Hematopoietic multipotent progenitor cell treated with erythropoietin and hydrocortisone succinate and interleukin-3 and kit ligand, for 17 days (in vitro differentiated cells): ENCODE measurements around the gene GGT7.
A peak's percentile ranks its signal among the peaks of the same experiment; 100 is the strongest.
"Not testable (repeated sequence)": the region's sequence is repeated elsewhere in the genome, so short reads cannot be mapped to it uniquely, and the experiment has no call there.

Source experiments
- DNase-seq: peaks from one replicate; pipeline ENCODE4 v3.0.0-alpha.2; 2015; ENCODE audit warnings: low spot score

GGT7 gene, protein sequence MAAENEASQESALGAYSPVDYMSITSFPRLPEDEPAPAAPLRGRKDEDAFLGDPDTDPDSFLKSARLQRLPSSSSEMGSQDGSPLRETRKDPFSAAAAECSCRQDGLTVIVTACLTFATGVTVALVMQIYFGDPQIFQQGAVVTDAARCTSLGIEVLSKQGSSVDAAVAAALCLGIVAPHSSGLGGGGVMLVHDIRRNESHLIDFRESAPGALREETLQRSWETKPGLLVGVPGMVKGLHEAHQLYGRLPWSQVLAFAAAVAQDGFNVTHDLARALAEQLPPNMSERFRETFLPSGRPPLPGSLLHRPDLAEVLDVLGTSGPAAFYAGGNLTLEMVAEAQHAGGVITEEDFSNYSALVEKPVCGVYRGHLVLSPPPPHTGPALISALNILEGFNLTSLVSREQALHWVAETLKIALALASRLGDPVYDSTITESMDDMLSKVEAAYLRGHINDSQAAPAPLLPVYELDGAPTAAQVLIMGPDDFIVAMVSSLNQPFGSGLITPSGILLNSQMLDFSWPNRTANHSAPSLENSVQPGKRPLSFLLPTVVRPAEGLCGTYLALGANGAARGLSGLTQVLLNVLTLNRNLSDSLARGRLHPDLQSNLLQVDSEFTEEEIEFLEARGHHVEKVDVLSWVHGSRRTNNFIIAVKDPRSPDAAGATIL

DNA sequence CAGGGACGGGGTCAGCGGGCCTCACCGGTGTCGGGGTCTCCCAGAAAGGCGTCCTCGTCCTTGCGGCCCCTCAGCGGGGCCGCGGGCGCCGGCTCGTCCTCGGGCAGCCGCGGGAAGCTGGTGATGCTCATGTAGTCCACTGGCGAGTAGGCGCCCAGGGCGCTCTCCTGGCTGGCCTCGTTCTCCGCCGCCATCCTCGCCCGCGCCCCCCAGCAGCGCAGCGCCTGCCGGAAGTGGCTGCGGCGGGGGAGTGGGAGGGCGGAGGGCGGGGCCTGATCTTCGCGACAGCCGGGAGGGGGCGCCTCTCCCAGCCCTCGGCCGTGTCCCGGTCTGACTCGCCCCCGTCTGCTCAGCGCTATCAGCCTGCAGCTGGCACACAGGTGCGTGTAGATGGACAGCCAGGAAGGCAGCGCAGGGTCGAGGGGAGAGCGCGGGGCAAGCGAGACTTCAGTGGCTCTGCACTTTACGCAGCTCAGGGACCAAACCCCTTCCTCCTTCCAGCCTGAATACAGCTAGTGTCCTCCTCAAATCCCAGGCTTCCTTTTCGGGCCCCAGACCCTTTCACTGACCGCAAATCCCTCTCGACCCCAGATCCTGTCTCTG, at the start of gene GGT7:
GGT7 (minus strand) TSS at position 235 of the 603 bp plus-strand sequence; CDS start at position 194, 41 bp downstream.
- peak; percentile 74 for DNase-seq

DNA sequence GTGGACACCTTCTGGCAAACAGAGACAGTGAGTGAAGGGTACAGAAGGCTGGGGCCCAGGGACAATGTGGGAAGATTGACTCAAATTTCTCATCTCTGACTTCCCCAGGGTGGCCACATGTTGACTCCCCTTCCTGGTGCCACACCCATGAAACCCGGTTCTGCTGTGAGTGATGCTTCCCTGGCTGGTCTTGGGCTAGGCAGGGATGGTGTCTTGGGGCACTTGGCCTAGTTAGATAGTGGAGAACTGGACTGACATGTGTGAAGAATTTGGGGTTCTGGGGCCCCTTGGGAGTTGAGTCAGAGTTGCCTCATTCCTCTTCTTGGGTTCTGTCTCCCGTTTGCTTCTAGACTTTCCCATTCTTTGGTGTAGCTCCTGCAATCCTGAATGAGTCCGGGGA, 48.8 kb upstream of the GGT7 start:
- DNase-seq, result no peak

DNA sequence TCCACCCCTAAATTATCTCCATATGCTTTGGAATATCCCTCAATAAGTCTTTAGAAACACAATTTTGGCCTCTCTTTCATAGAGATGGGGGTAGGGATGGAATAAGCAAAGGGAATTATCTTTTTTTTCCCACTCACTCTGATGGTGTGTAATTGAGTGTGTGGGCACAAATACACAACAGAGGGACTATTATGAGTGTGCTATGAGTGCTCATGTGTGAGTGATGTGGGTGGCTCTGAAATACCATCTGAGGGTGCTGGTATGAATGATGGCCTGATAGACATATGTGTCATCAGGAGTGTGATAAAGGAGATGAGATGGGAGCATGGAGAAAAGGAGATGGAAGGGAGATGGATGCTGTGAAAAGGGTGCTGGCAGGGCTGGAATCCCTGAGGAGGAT, 47.4 kb upstream of the GGT7 start:
- no peak for DNase-seq

DNA sequence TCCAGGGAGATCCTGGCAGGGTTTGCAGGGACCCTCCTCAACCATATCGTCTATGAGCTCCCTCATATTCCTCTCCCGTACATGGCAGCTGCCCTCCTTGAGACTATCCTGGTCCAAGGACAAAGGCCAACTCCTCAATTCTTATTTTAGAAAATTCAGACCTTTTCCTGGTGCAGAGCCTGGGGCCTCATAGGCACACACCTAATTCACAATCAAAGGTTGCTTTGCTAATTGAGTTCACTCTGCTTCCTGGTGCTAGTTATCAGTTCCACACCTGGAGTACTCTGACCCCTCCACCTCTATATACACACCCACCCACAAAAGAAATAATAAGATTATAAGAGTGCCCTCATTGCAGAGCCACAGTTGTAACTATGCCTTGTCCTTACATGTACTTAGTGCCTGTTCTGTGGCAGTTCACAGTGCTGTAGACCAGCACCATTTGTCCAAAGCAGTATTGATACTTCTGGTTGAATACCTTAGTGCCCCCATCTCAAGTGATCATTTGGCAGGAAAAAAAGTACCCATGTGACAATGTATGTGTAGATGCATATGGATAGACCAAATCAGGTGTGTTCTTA, 44.2 kb upstream of the GGT7 start:
- no peak for DNase-seq

DNA sequence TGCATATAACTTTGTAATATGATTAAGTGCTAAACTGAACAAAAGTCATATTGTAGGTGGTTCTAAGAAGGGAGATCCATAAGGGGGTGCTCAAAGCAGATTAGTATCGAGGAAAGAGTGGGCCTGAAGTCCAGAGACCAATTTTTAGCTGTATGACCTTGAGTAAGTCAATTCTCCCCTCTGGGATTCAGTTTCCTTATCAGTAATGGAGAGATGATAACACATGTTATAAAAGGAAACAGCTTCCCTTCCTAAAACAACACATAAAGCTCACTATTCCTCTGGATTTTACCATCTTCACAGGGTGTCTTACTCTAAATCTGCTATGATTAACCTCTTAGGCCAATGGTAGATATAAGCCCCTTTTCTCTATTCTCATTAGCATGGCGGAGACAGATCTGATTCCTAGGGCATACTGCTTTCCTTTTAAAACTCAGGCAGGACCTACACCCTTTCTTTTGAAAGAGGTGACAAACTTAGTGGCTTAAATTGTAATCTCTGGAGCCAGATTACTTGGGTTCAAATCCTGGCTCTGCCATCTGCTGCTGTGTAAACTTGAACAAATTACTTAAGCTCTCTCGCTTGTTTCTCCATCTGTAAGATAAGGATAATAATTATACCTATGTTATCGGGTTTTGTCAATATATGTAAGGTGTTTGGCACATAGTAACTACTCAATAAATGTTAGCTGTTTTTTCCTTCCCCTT, 43.2 kb upstream of the GGT7 start:
- DNase-seq, result no peak

DNA sequence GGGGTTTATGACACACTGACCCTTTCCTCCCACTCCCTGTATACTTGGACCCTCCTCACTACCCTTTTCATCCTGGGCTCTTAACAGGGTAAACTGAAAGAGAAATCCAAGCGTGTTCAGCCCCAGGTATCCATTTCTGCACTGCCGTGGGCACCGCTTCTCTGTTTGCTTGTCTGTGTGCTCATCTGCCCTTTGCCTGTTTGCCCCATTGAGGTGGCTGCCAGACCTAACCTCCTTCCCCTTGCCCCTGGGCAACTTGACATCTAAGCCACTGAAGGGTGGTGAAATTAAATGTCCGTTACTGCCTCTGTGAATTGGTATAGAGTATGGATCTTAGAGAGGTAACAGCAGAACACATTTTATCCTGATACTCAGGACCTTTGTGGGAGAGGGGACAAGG, 42.5 kb upstream of the GGT7 start:
- DNase-seq, result no peak

DNA sequence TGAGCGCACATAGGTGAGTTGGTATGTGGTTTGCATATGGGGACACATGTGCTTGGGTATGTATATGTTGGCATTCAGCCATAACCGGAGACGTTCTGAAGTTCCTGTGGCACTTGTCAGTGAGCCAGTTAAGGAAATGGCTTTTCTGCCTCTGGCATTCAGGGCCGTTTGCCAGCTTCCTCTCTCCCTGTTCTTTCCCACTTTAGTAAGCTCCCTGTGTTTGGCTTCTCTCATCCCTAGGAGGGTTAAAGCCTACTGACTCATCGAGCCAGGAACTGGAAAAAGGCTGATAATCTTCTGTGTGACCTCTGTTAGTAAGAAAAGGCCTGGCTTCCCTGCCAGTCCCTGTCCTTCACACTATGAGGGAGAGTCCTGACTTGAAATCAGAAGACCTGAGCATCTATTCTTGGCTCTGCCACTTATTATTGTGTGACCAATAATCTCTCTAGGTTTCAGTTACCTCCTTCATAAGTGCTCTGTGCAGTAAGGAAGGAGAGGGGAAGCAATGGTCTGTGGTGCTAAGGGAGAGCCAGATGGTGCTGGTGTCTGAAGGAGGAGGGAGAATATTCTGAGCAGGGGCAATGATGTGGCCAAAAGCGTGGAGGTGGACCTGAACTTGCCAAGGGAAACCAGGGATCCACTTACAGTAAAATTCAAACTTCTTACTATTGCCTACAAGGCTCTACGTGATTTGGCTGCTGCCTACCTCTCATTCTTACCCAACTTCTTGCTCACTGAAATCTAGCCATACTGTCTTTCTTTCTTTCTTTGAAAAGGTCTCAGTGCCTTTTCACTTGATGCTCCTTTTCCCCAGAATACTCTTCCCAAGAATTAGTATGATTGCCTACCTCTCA, 35.2 kb upstream of the GGT7 start:
- DNase-seq, result no peak

DNA sequence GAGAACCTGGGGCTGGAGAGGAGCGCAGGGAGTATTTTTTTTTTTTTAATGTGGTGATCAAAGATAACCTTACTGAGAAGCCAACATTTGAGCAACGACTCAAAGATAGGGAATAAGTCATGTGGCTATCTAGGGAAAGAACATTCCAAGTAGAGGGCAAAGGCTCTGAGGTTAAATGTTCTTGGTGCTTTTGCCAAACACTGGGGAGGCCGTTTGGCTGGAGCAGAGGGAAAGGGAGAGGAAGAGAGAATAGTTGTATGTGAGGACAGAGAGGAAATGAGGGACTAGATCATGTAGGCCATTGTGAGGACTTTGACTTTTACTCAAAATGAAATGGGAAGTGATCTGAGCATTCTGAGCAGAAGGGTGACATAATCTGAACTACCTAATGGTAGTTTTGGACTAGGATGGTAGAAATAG, 31.6 kb upstream of the GGT7 start:
- DNase-seq, result no peak

DNA sequence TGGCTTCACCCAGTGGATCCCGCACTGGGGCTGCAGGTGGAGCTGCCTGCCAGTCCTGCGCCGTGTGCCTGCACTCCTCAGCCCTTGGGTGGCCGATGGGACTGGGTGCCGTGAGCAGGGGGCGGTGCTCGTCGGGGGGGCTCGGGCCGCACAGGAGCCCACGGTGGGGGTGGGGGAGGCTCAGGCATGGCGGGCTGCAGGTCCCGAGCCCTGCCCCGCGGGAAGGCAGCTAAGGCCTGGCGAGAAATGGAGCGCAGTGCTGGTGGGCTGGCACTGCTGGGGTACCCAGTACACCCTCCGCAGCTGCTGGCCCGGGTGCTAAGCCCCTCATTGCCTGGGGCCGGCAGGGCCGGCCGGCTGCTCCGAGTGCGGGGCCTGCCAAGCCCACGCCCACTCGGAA, 26.1 kb upstream of the GGT7 start:
- DNase-seq, result not testable (repeated sequence)

DNA sequence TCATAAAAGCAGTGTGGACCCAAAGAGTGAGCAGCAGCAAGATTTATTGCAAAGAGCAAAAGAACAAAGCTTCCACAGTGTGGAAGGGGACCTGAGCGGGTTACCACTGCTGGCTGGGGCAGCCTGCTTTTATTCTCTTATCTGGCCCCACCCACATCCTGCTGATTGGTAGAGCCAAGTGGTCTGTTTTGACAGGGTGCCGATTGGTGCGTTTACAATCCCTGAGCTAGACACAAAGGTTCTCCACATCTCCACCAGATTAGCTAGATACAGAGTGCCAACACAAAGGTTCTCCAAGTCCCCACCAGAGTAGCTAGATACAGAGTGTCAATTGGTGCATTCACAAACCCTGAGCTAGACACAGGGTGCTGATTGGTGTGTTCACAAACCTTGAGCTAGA, 25.5 kb upstream of the GGT7 start:
- not testable (repeated sequence) for DNase-seq

DNA sequence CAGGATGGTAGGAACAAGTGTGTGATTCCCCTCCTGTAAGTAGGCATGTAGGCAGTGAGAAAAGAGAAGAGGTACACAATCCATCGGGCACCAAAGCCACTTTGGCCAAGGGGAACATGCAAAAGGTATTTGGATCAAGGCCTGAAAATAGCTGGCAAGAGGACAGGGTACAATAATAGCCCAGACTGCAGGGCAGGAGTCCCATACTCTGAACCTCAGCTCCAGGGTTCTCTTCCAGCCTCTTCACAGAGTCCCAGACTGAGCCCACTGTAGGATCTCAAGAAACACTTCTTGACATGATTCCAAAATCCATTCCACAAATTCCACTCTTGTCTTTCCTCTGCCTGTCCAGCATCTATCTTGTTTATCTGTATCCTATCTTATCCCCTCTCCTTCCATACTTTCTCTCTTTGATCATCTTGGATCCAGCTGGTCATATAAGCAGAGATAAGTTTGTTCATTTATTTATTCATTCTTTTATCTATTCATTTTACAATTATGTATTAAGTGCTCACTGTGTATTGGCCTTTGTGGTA, 23.5 kb upstream of the GGT7 start:
- DNase-seq, result no peak

DNA sequence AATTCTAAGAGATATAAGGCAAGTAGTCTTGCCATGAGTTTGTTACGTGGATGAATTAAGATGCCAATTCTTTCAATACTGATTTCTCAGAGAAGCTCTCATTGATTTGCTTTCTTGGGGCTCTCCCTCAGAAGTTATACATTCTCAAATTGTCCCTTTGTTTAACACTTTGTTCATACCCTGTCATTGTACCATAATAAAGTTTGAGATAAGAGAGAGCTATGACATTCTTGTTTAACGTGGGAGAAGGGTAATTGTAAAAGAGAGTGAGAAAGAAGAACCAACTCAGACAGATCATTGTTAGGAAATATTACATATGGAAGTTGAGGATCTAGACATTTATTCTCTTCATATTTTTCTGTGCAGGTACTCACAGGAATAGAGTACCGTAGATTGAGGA, 22.8 kb upstream of the GGT7 start:
- DNase-seq, result no peak

DNA sequence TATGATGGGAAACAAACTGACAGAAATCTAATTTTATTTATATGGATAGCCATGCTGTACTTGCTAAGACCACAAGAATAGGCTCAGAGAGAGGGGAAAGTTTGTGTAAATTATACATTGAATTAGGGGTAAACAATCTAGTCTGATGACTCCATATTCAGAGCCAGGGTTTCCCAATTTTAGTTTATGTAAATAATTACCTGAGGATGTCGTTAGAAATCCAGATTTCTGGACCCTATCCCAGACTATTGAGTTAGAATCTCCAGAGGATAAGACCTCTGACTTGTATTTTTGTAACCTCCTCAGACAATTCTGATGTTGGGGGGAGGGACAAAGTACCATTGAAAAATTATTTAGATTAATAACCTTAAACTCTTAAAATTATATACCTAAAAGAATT, 22.1 kb upstream of the GGT7 start:
- no peak for DNase-seq

DNA sequence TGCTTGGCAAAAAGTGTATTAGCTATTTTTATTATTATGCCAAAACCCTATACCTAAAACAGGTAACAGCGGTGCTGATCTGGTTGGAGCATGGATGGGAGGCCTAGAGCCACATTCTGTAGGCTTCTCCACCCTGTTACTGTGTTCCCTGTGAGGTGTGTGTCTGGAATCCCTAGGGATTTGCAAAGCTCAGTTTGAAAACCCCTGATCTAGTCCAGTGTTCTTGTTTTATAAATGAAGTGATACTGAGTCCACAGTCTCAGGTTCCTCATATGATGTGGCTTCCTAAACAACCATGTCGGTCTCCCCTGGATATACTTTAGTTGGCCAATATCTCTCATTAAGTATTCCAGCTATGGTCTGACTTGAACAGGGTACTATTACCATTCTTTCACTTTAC, 20.0 kb upstream of the GGT7 start:
- no peak for DNase-seq

DNA sequence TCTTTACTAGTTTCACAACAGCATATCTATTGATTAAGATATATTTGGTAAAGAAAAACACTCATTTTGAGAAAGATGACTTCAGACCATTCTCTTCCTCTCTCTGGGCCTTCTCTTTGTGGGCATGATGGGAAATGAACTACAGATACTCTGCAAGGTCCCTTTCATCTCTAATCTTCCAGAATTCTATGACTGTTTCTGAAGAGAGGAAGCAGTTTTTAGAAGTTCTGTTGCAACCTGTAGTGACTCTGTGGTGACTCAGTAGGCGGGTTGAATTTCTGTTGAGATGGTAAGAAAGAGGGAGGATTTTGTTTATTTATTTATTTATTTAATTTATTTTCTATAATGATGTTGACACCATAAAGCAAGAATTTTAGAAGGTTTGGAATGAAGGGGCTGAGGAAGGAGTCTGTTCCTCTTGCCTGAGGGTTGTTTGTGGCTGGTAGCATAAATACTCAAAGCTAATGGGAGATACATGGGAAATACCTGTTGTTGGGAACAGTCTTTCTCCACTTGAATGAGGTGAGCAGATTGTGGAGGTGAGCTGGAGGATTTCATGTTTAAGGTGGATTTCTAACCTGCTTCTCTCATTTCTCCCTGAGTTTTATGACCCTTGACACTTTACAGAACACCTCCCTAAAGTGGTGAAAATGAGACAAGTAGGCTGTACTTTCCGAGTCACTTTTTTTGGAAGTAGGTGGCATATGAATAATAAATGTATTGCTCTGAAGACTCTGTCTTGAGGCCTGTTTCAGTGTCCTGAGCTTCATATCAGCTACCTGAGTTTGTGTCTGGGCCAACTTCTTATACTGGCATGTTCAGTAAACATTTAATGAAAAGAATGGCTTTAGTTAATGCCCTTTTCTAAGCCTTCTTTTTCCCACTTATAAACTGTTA, 18.8 kb upstream of the GGT7 start:
- DNase-seq, result no peak

DNA sequence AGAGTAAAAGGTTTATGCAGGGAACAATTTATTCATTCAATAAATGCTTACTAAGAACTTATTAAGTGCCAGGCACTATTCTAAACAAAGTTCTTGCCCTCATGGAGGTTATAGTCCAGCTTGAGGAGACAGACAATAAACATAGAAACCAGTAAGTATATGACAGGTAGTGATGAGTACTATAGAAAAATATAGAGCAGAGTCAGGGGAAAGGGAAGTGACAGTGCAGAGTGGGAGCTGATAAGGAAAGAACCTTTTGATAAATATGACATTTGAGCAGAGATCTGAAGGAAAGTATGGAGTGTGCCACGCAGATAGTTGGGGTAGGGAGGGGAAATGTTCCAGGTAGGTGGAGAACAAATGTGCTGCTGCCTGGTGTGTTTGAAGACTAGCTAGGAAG, 15.8 kb upstream of the GGT7 start:
- peak; percentile 23 for DNase-seq

DNA sequence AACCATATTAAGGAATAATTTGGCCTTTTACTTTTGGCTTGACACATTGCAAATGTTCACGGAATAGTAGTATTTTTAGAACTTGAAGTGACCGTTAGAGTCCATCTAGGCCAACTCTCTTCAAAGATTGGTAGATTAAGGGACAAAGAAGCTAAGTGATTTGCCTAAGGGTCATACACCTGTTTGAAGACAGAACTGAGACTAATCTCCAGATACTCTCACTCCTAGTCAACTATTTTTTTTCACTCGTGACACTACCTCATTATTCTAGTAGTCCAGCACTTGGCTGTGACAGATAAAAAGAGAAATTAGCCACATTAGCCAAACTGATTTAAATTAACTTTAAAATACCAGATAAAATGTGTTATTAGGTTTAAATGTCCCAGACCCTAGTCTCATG, 14.4 kb upstream of the GGT7 start:
- DNase-seq, result no peak

DNA sequence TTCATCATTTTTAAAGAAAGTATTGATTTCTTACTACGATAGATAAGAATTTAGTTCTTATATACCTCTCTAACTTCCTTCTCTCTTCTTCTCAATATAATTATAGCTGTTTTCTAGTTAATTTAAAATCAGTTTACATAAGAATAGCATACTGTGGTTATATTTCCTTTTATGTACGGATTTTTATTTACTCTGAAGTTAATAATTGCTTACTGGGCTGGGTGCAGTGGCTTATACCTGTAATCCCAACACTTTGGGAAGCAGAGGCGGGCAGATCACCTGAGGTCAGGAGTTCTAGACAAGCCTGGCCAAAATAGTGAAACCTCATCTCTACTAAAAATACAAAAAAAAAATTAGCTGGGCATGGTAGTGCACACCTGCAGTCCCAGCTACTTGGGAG, 13.5 kb upstream of the GGT7 start:
- no peak for DNase-seq

DNA sequence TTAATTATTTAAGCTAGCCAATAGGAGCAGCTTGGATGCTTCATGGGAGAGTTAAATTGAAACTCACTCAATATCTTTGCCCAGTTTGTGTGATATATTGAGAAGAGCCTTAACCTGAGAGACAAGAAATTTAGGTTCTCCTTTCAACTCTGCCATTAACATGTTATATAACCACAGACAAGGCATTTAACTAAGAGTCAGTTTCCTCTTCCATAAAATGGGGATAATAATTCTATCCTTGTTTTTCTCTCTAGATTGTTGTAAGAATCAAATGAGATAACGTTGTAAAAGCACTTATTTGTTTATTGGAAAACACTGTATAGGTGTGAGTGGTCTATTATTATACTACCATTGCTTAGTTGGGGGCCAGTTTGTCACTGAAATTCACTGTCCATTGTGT, 11.6 kb upstream of the GGT7 start:
- no peak for DNase-seq

DNA sequence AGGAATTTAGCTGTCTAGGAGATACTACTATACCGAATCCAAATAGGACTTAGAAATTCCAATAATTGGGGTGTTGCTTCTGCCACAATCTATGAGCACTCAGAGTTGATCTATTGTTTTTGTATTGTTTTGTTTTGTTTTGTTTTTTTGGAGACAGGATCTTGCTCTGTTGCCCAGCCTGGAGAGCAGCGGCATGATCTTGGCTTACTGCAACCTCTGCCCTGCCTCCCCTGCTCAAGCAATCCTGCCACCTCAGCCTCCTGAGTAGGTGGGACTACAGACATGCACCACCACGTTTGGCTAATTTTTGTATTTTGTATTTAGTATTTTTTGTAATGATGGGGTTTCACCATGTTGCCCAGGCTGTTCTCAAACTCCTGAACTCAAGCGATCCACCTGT, 11.2 kb upstream of the GGT7 start:
- no peak for DNase-seq
